HG03025 (cell line): ENCODE measurements around the gene SNAPC3.
A peak's percentile ranks its signal among the peaks of the same experiment; 100 is the strongest.

Source experiments
- ATAC-seq: cut with Tn5 transposase; IDR thresholded peaks from one replicate; pipeline ENCODE4 v1.9.1; 2021; ENCODE audit warnings: mild to moderate bottlenecking, moderate library complexity; ENCODE audit not compliant: unreplicated experiment, low FRiP score

SNAPC3 gene

GRCh38 chr9:15485836-15486666 is 63.4 kb downstream of the SNAPC3 start:
- ATAC-seq, result no peak

DNA sequence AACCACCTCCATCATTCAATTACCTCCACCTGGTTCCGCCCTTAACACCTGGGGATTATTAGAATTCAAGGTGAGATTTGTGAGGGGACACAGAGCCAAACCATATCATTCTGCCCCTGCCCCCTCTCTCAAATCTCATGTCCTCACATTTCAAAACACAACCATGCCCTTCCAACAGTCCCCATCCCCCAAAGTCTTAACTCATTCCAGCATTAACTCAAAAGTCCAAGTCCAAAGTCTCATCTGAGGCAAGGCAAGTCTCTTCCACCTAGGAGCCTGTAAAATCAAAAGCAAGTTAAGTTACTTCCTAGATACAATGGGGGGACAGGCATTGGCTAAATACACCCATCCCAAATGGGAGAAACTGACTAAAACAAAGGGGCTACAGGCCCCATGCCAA is 69.3 kb downstream of the SNAPC3 start:
- ATAC-seq, result no peak

DNA sequence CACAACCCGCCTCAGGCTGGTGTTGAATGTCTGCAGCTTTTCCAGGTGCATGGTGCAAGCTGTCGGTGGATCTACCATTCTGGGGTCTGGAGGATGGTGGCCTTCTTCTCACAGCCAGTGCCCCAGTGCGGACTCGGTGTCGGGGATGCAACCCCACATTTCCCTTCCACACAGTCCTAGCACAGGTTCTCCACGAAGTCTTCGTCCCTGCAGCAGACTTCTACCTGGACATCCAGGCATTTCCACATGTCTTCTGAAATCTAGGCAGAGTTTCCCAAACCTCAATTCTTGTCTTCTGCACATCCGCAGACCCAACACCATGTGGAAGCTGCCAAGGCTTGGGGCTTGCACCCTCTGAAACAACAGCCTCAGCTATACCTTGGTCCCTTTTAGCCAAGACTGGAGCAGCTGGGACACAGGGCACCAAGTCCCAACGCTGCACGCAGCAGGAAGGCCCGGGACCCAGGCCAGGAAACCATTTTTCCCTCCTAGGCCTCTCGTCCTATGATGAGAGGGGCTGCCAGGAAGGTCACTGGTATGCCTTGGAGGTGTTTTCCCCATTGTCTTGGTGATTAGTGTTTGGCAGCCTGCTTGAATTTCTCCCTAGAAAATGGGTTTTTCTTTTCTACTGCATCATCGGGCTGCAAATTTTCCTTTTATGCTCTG is 69.9 kb downstream of the SNAPC3 start:
- no peak for ATAC-seq

- ATAC-seq, result no peak
Measured at GRCh38 chr9:15498246-15498995, 75.7 kb downstream of the SNAPC3 start.

DNA sequence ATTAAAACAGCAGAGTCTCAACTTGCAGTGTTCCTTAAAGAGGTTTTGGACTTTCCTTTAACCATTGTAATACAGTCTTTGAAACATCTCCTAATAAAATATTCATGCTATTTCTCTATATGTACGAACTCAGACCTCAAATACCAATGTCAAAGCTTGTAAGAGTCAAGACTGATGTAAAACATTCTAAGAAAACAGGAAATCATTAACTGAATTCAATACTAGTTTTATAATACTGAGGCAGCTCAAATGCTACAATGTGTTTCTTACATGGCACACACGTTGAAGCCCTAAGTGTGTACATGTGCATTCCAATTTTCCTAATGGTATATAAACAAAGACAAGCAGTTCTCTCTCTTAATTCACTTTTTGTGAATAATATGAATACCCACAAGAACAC is 76.5 kb downstream of the SNAPC3 start:
- no peak for ATAC-seq

DNA sequence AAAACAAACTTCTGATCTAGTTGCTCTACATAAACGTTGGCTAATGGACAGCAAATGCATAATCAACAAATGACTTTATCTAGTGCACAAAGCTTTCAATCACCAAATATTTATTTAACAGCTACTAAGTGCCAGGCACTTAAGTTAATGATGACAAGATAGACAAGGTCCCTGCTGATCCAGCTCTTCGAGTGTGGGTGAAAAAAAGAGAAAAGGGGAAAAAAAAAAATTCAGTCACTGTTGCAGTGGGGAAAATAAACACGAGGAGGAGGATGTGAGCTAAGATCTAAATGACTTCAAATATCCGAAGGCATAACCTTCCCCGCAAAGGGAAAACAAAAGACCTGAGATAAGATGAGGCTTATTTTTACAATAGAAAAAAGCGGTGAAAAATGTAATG is 78.5 kb downstream of the SNAPC3 start:
- no peak for ATAC-seq

- no peak for ATAC-seq
Measured at GRCh38 chr9:15501803-15502202, 79.1 kb downstream of the SNAPC3 start.

- no peak for ATAC-seq
Measured at GRCh38 chr9:15505921-15506320, 83.2 kb downstream of the SNAPC3 start.

- peak; percentile 55 for ATAC-seq
Measured at GRCh38 chr9:15509931-15510788, 87.5 kb downstream of the SNAPC3 start.

DNA sequence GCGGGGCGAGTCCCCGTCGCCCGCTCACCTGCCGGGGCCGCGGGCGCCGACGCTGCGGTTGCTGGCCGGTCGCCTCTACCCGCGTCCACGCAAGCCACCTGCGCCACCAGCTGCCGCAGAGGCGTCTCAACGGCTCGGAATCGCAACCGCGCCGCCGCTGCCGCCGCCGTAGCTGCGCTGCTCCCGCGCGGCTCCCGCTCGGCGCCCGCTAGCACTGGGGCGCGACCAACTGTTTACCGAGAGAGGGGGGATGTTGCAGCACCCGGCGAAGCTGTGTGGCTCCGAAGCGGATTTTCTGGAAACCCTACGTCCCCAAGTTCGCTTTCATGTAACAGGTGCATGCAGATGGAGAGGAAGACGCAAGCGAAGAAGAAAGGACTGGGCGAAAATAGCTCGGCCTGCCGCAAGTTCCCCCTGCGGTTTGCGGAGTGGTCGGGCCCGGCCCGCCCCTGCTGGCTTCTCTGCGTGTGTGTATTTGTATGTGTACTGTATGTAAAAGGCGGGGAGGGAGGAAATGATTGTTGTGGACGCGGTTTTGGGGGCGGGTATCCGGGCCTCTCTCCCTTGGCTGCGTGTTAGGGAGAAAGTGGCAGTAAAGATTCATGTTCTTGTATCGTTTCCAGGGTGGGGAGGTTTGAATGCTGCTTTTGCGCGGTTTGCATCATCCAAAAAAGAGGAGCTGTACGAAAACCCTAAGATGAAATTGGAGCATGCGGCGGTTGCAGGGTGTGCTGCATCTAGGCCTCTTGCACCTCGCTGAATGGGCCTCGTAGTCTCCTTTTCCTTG is 88.3 kb downstream of the SNAPC3 start, which contains the start of gene PSIP1:
Gene PSIP1, minus strand, starts transcription at position 182 of the 787 bp plus-strand sequence. CDS start 782 bp downstream, outside the sequence.
- ATAC-seq, result peak; percentile 78
